ENCODE measurements around the gene CTIF. TPM values are rescaled to one million over a fixed set of nuclear protein-coding genes. Genes with fewer than 3 reads are reported as not detected.

The CTIF gene
- total and polyA plus RNA-seq, 7 experiments from 2014 or later: 1.3 to 11.2 (median 2.5) TPM; not detected in 2

DNA sequence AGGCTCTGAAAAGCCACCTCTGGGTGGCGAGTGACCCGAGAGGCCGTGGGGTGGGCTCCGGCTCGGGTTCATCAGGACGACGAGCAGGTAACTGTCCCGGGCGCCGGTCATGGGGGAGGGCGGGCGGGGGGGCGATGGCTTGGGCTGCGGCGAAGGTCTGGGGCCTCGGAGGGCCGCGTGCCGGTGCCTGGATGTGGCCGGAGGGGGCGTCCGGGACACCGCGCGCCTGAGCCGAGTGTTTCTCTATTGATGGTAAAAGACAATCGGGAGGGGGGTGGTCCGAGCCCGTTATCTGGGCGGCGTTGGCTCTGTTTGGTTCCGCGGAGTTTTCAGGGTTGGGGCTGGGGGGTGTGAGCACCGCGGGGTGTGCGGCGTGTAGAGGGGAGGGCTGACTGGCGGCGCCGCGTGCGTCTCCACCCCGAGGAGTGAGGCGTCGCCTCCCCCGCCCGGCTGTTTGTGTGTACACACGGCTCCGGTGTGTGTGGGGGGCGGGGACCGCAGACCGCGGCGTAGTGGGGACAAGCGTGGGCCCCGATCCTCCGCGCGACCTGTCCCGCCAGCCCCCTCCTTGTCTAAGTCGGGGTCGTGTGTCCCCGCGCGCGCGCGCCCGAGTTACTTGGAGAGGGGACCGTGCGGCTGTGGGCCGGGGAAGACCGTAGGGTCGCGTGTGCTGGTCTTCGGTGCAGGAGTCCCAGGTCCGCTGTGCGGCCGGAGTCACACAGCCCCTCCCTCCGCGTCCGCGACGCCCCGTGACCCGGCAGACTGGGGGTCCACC, 1.6 kb downstream of the CTIF start:
- H3K36me3 Mint-ChIP-seq: no peaks in the 10 kb centered on the region
- peaks cover 5 to 44% (median 18%) of the 10 kb centered on the region in 5 donors for H3K27me3 Mint-ChIP-seq
- H3K4me1 Mint-ChIP-seq: peaks cover 0 to 15% (median 0%) of the 10 kb centered on the region in 7 donors
- Histone ChIP-seq H3K27me3 (ENCODE audit: control insufficient read depth in 2 of 2, insufficient read depth in 2 of 2, low read length in 2 of 2) (no peaks in the 10 kb centered on the region), H3K4me3 (ENCODE audit: low read length) (peak overlapping the region; percentile 75), H3K36me3 (ENCODE audit: control insufficient read depth in 2 of 3, insufficient read depth in 3 of 3, low read length in 3 of 3) (no peaks in the 10 kb centered on the region), H3K27ac (ENCODE audit: low read depth, low read length) (no peak overlapping the region), H3K4me1 (ENCODE audit: control insufficient read depth in 2 of 2, insufficient read depth in 2 of 2, low read length in 2 of 2) (peaks cover 0 to 5% of the 10 kb centered on the region in 2 donors), H3K9me3 (ENCODE audit: control insufficient read depth in 2 of 3, low read length in 3 of 3) (no peaks in the 10 kb centered on the region)
- no peak overlapping the region for H3K27ac Mint-ChIP-seq
- peak overlapping the region; percentile 73 to 95 (median 87) for H3K4me3 Mint-ChIP-seq
- DNase-seq: peak in 7 of 9 donors; percentile 11 to 65 (median 19)
- peak; percentile 66 for ATAC-seq
- ChIA-PET POLR2A (no interaction called here), CTCF (no interaction called here)
- intact Hi-C loops (cut with micrococcal nuclease): loop anchor here in 1 of 2 donors (5.0 kb wide), 1 partner anchor 128 kb away; no protein-coding TSS in a partner anchor
- H3K9me3 Mint-ChIP-seq: no peaks in the 10 kb centered on the region

DNA sequence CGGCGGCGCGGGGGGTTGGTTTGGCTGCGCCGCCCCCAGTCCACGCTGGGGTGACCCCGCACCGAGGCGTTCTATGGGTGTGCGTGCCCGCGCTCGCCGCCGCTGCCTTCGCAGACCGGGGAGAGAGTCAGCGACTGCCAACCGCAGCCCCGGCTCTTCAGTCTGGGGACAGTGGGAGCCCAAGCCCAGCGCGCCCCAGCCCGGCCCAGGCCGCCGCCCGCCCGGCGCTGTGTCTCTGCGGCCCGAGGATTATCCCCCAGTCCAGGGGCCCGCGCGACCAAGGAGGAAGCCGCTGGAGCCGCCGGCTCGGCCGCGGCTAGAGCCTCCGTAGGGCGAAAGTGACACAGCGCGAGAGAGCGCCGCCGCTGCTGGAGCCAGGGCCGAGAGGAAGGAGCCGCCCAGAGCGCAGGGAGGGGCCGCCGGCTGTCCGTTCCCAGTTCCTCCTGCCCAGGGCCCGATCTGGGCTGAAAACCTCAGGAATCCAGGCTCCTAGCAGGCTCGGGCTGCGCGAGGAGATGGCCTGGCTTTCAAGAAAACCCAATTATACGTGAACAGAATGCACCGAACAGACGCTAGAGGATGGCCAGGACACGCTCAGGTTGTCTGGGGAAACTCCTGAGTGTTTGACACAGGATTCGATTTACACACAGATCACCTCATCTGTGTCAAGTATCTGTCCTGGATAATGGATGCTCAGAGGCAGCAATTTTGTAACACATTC, 2.4 kb downstream of the CTIF start:
- H3K9me3 ChIP-seq (ENCODE audit: control insufficient read depth in 2 of 3, low read length in 3 of 3): no peaks in the 10 kb centered on the region
- Mint-ChIP-seq H3K27ac (no peak overlapping the region), H3K4me1 (peaks cover 0 to 15% (median 0%) of the 10 kb centered on the region in 7 donors), H3K4me3 (peak overlapping the region; percentile 7 to 92 (median 84)), H3K36me3 (no peaks in the 10 kb centered on the region), H3K27me3 (peaks cover 5 to 44% (median 19%) of the 10 kb centered on the region in 5 donors), H3K9me3 (peaks cover 0 to 3% (median 0%) of the 10 kb centered on the region in 11 donors)
- ChIA-PET CTCF (no interaction called here), POLR2A (no interaction called here)
- DNase-seq (peak in 4 of 9 donors; percentile 4 to 39 (median 14)), ATAC-seq (peak; percentile 59)
- intact Hi-C loops (cut with micrococcal nuclease): loop anchor here in 1 of 2 donors (5.0 kb wide), 1 partner anchor 129 kb away; no protein-coding TSS in a partner anchor
- H3K36me3 ChIP-seq (ENCODE audit: control insufficient read depth in 2 of 3, insufficient read depth in 3 of 3, low read length in 3 of 3): no peaks in the 10 kb centered on the region
- H3K4me3 ChIP-seq (ENCODE audit: low read length): peak overlapping the region; percentile 46
- H3K4me1 ChIP-seq (ENCODE audit: control insufficient read depth in 2 of 2, insufficient read depth in 2 of 2, low read length in 2 of 2): peaks cover 0 to 5% of the 10 kb centered on the region in 2 donors
- no peak overlapping the region for H3K27ac ChIP-seq (ENCODE audit: low read depth, low read length)
- H3K27me3 ChIP-seq (ENCODE audit: control insufficient read depth in 2 of 2, insufficient read depth in 2 of 2, low read length in 2 of 2): no peaks in the 10 kb centered on the region

DNA sequence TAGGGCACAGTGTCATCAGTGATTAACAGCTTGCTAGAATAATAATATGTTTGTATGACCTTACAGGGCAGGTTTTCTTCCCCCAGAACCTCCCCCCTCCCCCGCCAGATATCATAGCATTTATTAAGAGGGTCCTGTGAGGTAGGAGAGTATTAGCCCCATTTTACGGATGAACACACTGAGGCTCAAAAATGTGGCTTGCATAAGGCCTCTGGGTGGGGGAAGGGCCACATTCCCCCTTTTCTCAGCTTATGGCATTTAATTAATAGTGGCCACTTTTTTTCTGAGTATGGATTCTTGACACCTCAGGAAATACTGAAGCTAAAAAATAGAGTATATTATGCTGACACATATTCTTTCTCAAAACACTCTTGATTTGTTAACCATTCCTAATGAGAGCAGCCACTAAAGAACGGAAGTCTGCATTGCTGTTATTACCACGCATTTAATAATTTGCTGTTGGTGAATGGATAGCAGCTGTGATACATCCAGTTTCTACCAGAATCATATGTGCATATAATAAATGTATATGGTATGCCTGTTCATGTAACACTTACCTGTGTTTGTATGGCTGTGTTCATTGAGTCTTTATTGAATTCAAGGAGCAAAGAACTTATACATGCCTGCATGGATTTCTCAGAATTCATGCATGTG, 3.0 kb downstream of the CTIF start:
- no peak overlapping the region for H3K4me3 ChIP-seq (ENCODE audit: low read length)
- no peak overlapping the region for H3K27ac Mint-ChIP-seq
- intact Hi-C loops (cut with micrococcal nuclease): loop anchor here in 1 of 2 donors (5.0 kb wide), 1 partner anchor 130 kb away; no protein-coding TSS in a partner anchor

DNA sequence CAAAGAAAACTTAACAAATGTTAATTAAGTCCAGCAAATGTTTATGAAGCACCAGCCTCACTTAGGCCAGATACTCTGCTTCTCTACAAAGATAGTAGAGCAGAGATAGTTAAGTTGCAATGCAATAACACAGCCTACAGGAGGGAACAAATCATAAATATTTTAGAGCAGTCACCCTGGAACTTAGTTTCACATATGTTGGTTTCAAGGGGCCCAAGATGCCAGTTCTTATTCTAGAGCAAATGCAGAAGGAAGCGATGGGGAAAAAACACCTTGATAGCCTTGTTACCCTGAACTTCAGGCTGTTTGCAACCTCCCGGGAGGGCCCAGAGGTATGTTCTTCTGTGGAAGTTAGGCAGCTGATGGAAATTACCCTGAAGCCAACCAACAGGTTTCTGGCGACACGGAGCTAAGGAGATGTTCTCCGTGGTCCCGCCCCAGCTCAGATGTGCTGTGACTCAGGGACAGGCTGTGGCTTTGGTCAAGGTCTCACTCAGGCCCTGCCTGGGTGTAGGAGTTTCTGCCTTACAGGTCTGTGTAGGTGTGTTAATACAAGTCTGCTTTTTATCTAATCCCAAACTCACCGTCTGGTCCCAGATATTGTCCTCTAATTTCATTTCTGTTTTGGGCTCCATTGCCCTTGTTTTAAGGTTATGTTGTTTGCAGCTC, 3.8 kb downstream of the CTIF start:
- no peak for DNase-seq
- Histone ChIP-seq H3K36me3 (ENCODE audit: control insufficient read depth in 2 of 3, insufficient read depth in 3 of 3, low read length in 3 of 3) (no peaks in the 10 kb centered on the region), H3K4me1 (ENCODE audit: control insufficient read depth in 2 of 2, insufficient read depth in 2 of 2, low read length in 2 of 2) (peaks cover 0 to 5% of the 10 kb centered on the region in 2 donors), H3K27me3 (ENCODE audit: control insufficient read depth in 2 of 2, insufficient read depth in 2 of 2, low read length in 2 of 2) (no peaks in the 10 kb centered on the region), H3K27ac (ENCODE audit: low read depth, low read length) (no peak overlapping the region), H3K4me3 (ENCODE audit: low read length) (no peak overlapping the region), H3K9me3 (ENCODE audit: control insufficient read depth in 2 of 3, low read length in 3 of 3) (no peaks in the 10 kb centered on the region)
- H3K36me3 Mint-ChIP-seq: no peaks in the 10 kb centered on the region
- CTCF ChIA-PET: no interaction called here
- POLR2A ChIA-PET: no interaction called here
- peaks cover 0 to 15% (median 0%) of the 10 kb centered on the region in 7 donors for H3K4me1 Mint-ChIP-seq
- H3K27me3 Mint-ChIP-seq: peaks cover 5 to 52% (median 22%) of the 10 kb centered on the region in 5 donors
- intact Hi-C loops (cut with micrococcal nuclease): loop anchor here in 1 of 2 donors (5.0 kb wide), 1 partner anchor 130 kb away; no protein-coding TSS in a partner anchor
- H3K4me3 Mint-ChIP-seq: peak overlapping the region in 1 of 10 donors; percentile 7
- H3K27ac Mint-ChIP-seq: no peak overlapping the region
- no peak for ATAC-seq
- H3K9me3 Mint-ChIP-seq: peaks cover 0 to 3% (median 0%) of the 10 kb centered on the region in 11 donors

More for the DNA sequence above, 3.0 kb downstream of the CTIF start:
- Mint-ChIP-seq H3K4me3 (peak overlapping the region; percentile 7 to 90 (median 60)), H3K36me3 (no peaks in the 10 kb centered on the region), H3K4me1 (peaks cover 0 to 15% (median 0%) of the 10 kb centered on the region in 7 donors), H3K27me3 (peaks cover 5 to 51% (median 22%) of the 10 kb centered on the region in 5 donors), H3K9me3 (peaks cover 0 to 3% (median 0%) of the 10 kb centered on the region in 11 donors)
- no peaks in the 10 kb centered on the region for H3K36me3 ChIP-seq (ENCODE audit: control insufficient read depth in 2 of 3, insufficient read depth in 3 of 3, low read length in 3 of 3)
- no peaks in the 10 kb centered on the region for H3K27me3 ChIP-seq (ENCODE audit: control insufficient read depth in 2 of 2, insufficient read depth in 2 of 2, low read length in 2 of 2)
- H3K27ac ChIP-seq (ENCODE audit: low read depth, low read length): no peak overlapping the region
- ATAC-seq (no peak), DNase-seq (no peak)
- H3K4me1 ChIP-seq (ENCODE audit: control insufficient read depth in 2 of 2, insufficient read depth in 2 of 2, low read length in 2 of 2): peaks cover 0 to 5% of the 10 kb centered on the region in 2 donors
- ChIA-PET CTCF (no interaction called here), POLR2A (no interaction called here)
- H3K9me3 ChIP-seq (ENCODE audit: control insufficient read depth in 2 of 3, low read length in 3 of 3): no peaks in the 10 kb centered on the region

DNA sequence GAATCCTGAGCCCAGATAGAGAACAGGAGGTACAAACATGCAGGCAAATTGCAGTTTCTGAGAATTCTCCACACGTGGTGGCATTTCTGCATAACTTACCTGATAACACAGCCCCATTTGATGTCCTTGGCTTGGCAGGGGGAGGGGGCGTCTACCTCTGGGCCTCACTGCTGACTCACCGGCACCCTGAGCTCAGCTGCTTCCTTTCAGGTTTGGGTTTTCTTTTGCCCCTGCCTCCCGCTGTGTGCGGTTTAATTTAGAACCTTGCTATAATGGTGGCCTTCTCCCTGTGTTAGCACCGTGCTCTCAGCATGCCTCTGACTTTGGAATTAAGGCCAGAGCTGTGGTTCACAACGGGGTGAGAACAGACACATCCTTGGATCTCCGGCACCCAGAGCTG, 4.4 kb downstream of the CTIF start:
- Mint-ChIP-seq H3K27ac (no peak overlapping the region), H3K4me3 (no peak overlapping the region), H3K27me3 (peaks cover 5 to 54% (median 22%) of the 10 kb centered on the region in 5 donors), H3K36me3 (no peaks in the 10 kb centered on the region), H3K9me3 (peaks cover 0 to 3% (median 0%) of the 10 kb centered on the region in 11 donors), H3K4me1 (peaks cover 0 to 15% (median 0%) of the 10 kb centered on the region in 7 donors)
- Histone ChIP-seq H3K27ac (ENCODE audit: low read depth, low read length) (no peak overlapping the region), H3K4me3 (ENCODE audit: low read length) (no peak overlapping the region), H3K4me1 (ENCODE audit: control insufficient read depth in 2 of 2, insufficient read depth in 2 of 2, low read length in 2 of 2) (peaks cover 0 to 5% of the 10 kb centered on the region in 2 donors), H3K27me3 (ENCODE audit: control insufficient read depth in 2 of 2, insufficient read depth in 2 of 2, low read length in 2 of 2) (no peaks in the 10 kb centered on the region), H3K9me3 (ENCODE audit: control insufficient read depth in 2 of 3, low read length in 3 of 3) (no peaks in the 10 kb centered on the region), H3K36me3 (ENCODE audit: control insufficient read depth in 2 of 3, insufficient read depth in 3 of 3, low read length in 3 of 3) (no peaks in the 10 kb centered on the region)
- CTCF ChIA-PET: no interaction called here
- intact Hi-C loops (cut with micrococcal nuclease): loop anchor here in 1 of 2 donors (5.0 kb wide), 1 partner anchor 131 kb away; no protein-coding TSS in a partner anchor
- ATAC-seq: no peak
- POLR2A ChIA-PET: no interaction called here
- peak in 1 of 9 donors; percentile 30 for DNase-seq

DNA sequence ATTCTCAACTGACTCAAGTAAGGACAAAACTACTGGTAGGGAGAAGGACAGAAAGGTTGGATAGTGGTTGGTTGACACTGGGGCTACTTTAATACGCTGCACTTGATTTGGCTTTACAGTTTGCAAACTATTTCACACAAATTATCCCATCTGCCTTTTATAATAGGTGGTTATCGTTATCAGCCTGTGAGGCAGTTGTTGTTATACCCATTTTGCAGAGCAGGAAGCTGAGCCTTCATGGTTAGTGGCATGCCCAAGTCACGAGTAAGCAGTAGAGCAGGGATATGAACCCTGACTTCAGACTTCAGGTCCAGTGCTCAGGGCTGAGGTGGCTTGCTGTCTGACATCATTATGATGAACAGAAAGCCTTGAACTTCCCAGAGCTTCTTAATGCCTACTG, 5.3 kb downstream of the CTIF start:
- CTCF ChIA-PET: no interaction called here
- peaks cover 0 to 3% (median 0%) of the 10 kb centered on the region in 11 donors for H3K9me3 Mint-ChIP-seq
- intact Hi-C loops (cut with micrococcal nuclease): loop anchor here in 1 of 2 donors (5.0 kb wide), 1 partner anchor 132 kb away; no protein-coding TSS in a partner anchor
- no peak overlapping the region for H3K27ac ChIP-seq (ENCODE audit: low read depth, low read length)
- DNase-seq (no peak), ATAC-seq (no peak)
- no peaks in the 10 kb centered on the region for H3K36me3 ChIP-seq (ENCODE audit: control insufficient read depth in 2 of 3, insufficient read depth in 3 of 3, low read length in 3 of 3)
- peaks cover 5 to 60% (median 22%) of the 10 kb centered on the region in 5 donors for H3K27me3 Mint-ChIP-seq
- POLR2A ChIA-PET: no interaction called here
- no peaks in the 10 kb centered on the region for H3K27me3 ChIP-seq (ENCODE audit: control insufficient read depth in 2 of 2, insufficient read depth in 2 of 2, low read length in 2 of 2)
- H3K4me1 Mint-ChIP-seq: peaks cover 0 to 15% (median 0%) of the 10 kb centered on the region in 7 donors
- H3K27ac Mint-ChIP-seq: no peak overlapping the region
- no peaks in the 10 kb centered on the region for H3K36me3 Mint-ChIP-seq
- H3K4me1 ChIP-seq (ENCODE audit: control insufficient read depth in 2 of 2, insufficient read depth in 2 of 2, low read length in 2 of 2): no peaks in the 10 kb centered on the region
- no peak overlapping the region for H3K4me3 Mint-ChIP-seq
- H3K9me3 ChIP-seq (ENCODE audit: control insufficient read depth in 2 of 3, low read length in 3 of 3): no peaks in the 10 kb centered on the region
- no peak overlapping the region for H3K4me3 ChIP-seq (ENCODE audit: low read length)

Measured in naive thymus-derived CD4-positive, alpha-beta T cell (primary cell).